Measurements from ENCODE around the gene CCNY.
"Not testable (repeated sequence)": the region's sequence is repeated elsewhere in the genome, so short reads cannot be mapped to it uniquely, and the experiment has no call there.

CCNY gene

DNA sequence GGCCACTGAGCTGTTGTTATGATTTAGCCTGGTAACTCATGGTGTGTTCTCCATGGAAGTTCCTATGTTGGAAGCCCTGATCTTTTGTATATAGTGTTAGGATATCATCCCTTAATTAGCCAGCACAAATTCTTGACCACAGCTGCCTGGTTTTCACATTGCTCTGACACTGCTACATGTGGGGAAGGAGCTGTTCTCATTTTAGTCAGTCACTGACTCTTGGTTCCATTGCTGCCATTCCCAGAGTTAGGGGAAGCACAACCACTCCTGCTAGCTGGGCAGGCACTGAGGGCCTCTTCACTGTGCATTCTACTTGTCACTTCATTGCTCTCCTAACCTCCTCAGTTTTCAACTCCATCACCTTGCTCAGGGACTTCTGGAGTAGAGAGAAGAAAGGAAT lies 170.4 kb downstream of the CCNY start:
- in situ Hi-C loops (cut with HindIII; ENCODE audit: low sequenced_read_pairs): no loop called here

DNA sequence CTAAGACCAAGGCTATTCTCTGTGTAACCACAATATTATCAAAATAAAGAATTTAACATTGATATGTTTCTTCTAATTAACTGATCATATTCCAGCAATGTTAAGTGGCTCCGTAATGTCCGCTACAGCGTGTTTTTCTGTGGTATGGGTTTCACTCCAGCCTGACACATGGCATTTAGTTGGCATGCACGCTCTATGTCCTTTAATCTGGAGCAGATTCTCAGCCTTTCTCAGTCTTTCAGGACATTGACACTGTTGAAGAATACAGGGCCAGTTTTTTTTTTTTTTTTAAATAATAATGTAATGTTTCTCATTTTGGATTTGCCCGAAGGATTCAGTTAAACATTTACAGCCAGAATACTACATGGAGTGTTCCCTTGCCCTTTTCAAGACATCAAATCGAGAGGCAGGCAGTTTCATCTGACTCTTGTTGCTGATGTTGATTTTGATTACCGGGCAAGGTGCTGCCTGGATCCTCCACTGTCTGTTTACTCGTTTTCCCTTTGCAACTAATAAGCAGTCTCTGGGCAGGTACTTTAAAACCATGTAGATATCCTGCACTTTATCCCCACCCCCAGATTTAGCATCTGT lies 171.3 kb downstream of the CCNY start:
- in situ Hi-C loops (cut with HindIII; ENCODE audit: low sequenced_read_pairs): no loop called here

DNA sequence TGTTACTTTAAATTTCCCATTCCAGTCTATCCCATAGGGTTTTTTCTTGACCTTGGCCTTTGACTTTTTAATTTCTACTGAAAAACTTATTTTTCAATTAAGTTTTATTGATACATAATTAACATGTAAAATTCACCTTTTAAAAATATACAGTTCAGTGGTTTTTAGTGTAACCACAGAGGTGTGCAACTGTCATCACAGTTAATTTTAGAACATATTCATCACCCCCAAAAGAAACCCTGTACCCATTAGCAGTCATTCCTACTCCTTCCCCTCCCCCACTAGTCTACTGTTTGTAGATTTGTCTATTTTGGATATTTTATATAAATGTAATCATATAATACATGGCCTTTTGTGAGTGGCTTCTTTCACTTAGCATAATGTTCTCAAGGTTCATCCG lies 172.3 kb downstream of the CCNY start:
- in situ Hi-C loops (cut with HindIII; ENCODE audit: low sequenced_read_pairs): no loop called here

DNA sequence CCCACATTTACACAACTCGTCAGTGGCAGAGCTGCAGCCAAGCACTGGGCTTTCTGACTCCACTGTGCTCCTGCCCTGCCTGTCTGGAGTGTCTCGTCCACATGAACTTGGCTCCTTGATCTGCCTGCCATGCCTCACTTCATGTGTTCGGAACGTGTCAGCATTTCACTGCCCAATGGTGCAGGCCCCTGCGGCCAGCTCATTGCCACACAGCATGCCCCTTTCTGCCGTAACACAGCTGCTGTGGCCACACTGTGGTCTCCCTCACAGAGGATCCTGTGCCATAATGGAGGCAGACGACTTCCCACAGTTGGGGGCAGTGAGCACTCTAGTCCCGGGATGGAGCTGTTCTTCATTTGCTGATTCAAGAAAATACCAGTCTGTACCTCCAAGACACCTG lies 174.6 kb downstream of the CCNY start:
- in situ Hi-C loops (cut with HindIII; ENCODE audit: low sequenced_read_pairs): loop anchor here (5.0 kb wide), 1 partner anchor 81 kb away; no protein-coding TSS in a partner anchor

DNA sequence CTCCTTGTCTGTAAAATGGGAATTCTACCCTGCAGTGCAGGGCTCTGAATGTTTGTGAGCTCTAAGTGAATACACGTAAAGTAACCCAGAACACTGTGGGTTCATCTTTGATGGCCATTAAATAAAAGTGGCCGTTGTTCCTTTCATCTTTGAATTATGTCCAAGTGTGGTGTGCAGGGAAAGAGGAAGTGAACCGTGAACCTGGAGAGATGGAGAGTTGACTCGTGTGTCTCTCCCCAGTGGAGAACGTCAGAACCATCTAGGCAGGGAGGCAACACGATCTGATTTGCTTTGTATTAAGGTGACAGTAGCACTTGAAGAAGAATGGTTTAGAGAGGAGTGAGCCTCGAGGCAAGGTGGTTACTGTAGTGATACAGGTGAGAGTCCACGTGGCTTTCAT lies 175.3 kb downstream of the CCNY start:
- in situ Hi-C loops (cut with HindIII; ENCODE audit: low sequenced_read_pairs): loop anchor here (5.0 kb wide), 1 partner anchor 81 kb away; no protein-coding TSS in a partner anchor

DNA sequence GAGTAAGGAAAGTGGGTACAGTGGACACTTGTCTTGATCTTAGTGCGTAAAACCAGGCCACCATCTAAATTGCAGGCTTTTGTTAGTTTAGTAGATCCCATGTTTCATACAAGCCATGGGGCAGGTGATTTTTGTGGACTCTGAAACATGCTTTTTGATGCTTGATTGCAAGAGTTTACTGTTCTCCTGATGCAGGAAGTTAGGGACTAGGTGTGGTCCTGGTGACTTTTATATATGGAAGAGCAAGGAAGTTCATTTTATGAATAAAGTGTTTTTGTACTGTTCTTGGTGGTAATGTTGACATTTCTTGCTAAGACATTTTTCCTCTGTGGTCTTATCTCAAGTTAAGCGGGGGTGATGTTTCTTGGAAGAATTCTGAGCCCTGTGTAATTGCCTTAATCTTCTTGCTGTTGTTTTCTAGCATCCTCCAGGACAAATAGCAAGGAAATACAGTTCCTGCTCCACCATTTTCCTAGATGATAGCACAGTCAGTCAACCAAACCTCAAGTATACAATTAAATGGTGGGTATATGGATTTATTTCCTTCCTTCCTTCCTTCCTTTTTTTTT lies 179.9 kb downstream of the CCNY start:
- in situ Hi-C loops (cut with HindIII; ENCODE audit: low sequenced_read_pairs): no loop called here

DNA sequence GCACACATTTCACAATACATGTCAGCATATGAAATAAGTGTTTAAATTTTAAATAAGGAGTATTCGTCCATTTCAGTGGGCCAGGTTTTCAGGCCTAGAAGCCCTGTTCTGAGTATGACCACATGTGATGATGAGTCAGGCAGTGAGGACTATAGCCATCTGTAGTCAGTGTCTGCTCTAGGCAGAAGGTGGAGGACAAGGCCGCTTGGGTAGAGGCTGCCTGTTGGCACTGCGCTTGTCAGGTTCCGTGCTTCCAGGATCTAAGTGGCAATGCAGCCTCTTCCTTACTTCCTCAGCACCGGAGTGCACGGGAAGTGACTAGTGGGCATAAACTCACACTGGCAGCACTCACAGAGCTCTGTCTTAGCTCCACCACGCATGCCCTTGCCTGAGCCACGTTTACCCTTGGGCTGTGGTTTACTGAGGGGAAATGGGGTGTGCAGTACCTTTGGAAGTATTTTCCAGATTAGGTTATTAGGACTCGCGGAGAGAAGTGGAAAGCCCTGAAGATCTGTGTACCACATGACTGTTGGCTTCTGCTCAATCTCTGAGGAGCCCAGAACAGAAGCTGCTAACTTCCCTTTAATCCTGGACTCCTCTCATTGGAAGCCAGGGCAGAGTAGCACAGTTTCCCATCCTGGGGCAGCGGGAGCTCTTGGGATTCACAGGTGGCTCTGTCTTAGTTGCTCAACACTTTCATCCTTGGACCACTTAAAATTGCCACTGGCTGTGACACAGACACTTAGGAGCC lies 181.3 kb downstream of the CCNY start:
- in situ Hi-C loops (cut with HindIII; ENCODE audit: low sequenced_read_pairs): no loop called here

DNA sequence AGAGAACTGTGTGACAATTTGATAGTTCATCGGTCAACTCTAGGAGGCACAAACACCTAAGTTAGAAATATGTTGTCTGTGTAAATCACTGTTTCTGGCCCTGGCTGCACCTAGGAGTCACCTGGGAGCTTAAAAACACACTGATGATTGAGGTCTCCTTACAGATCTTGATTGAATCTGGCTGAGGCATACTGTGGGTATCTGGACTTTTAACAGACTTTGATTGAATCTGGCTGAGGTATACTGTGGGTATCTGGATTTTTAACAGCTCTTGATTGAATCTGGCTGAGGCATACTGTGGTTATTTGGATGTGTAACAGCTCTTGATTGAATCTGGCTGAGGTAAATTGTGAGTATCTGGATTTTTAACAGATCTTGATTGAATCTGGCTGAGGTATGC lies 181.9 kb downstream of the CCNY start:
- in situ Hi-C loops (cut with HindIII; ENCODE audit: low sequenced_read_pairs): not testable (repeated sequence)

DNA sequence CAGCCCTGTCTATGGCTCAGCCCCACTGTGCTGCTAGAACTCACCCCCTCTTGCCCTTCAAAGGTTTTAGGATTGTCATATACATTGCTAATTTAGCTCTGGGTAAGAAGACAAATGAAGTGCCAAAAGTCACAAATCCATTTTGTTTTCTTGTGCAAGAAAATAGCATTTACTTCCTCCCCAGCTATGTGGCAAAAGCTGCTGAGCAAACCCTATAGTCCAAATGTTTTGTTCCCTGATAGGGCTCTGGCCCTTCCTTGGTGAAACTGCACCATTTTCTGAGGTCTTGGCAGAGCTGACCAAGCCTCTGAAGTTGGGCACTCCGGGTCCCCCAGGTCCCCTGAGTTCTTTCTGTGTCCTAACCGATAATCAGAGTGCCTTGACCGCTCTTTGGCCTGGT lies 184.7 kb downstream of the CCNY start:
- in situ Hi-C loops (cut with HindIII; ENCODE audit: low sequenced_read_pairs): no loop called here

DNA sequence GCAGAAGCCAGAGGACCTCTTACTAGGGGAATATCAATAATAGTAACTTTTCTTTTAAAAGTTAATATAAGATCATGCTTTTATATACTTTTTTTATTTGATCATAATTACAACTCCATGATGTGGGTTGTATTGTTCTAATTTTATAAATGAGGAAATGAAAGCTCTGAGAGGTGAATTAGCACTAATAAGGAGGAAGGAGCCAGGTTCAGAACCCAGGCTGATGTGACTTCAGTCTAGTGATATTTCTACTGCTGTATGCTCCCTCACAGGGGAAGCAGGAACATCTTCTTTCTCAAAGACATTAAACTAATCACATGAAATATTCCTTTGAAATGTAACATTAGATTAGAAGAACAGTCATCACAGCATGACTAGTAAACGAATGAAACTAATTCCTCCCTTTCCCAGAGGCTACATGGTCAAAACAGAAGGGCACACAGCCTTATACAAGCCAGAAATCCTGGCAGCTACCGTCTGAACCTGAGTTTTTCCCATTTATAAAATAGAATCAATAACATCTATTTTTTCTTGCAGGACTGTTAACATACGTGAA lies 187.4 kb downstream of the CCNY start:
- in situ Hi-C loops (cut with HindIII; ENCODE audit: low sequenced_read_pairs): no loop called here

DNA sequence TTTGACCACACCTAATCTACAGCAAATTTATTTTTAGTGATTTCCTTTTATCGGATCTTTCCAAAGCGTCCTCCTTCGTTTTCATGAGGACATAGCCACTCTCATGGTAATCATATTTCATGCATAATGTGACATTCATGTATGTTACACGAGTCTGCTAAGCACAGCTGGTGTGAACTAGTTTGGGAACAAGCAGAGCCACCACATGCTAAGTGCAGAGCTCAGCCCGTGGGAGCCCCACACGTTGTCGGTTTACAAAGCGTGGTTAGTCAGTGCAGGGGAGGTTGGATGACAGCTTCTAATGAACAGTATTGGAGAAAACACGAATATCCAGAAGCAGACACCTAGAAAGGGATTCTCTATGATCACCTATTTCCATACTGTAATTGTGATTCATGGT lies 190.4 kb downstream of the CCNY start:
- in situ Hi-C loops (cut with HindIII; ENCODE audit: low sequenced_read_pairs): no loop called here

DNA sequence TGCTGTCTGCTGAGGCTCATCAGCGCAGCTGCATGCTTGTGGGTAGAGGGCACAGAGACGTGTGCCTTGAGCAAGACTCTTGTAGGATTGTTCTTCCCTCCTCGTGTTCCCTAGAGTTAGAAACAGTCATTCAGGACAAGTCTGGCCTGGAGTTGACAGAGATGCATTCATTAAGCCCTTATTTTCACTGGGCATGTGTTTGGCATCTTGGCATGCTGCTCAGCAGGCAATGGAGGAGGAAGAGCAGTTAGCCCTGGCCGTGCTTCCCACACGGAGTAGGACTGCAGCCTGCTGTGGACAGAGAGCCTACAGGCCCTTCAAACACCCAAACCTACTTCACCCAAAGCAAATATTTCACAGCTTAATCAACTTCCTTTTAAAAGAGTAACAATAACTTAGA lies 195.8 kb downstream of the CCNY start:
- in situ Hi-C loops (cut with HindIII; ENCODE audit: low sequenced_read_pairs): no loop called here

DNA sequence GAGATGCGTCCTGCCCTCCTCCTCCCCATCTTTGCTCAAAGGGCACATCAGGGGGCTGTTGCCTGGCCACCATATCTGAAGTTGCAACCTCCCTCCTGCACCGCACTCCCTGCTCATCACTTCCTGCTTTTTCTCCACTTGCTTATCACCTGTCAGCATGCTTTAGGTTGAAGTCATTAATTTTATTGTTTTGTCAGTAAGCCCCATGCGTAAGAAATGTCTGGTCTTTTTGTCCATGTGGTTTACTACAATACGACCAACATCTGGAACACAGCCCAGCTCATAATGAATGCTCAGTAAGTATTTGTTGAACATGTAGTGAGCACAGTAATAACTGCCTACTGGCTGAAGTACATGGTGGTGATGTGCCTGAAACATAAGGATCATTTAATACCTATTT lies 197.3 kb downstream of the CCNY start:
- in situ Hi-C loops (cut with HindIII; ENCODE audit: low sequenced_read_pairs): no loop called here

DNA sequence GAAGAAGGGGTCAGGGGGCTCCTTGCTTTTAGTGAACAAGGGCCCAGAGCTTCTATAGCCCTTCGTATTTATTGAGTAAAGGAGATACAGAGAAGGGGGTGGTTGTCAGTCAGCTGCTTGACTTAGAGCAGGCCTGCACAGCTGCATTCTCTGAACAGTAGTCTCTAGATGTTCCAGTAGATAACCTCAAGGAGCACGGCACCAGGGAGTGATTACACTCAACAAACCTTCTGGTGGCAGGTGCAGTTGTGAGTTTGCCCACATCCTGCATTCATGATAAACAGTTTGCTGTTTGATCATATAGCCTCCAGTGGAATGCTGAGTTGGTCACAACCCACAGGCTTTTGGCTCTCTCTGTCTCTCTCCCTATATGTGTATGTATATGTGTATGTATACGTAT lies 198.8 kb downstream of the CCNY start:
- in situ Hi-C loops (cut with HindIII; ENCODE audit: low sequenced_read_pairs): no loop called here

DNA sequence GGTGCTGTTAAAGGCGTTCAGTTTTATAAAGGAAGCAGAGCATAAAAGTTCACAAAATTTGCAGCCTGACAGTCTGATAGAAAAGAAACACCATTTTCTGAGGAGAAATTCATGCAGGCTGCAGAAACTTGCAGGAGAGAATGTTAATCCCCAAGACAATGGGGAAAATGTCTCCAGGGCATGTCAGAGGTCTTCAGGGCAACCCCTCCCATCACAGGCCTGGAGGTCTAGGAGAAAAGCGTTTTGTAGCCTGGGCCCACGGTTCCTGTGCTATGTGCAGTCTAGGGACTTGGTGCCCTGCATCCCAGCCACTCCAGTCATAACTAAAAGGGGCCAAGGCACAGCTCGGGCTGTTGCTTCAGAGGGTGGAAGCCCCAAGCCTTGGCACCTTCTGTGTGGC lies 200.5 kb downstream of the CCNY start:
- in situ Hi-C loops (cut with HindIII; ENCODE audit: low sequenced_read_pairs): no loop called here

DNA sequence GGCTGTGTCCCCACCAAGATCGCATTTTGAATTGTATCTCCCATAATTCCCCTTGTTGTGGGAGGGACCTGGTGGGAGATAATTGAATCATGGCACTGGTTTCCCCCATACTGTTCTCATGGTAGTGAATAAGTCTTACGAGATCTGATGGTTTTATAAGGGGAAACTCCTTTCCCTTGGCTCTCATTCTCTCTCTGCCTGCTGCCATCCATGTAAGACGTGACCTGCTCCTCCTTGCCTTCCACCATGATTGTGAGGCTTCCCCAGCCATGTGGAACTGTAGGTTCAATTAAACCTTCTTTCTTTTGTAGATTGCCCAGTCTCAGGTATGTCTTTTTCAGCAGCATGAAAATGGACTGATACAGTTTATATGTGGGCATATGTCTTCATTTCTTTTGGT lies 201.6 kb downstream of the CCNY start:
- in situ Hi-C loops (cut with HindIII; ENCODE audit: low sequenced_read_pairs): not testable (repeated sequence)

DNA sequence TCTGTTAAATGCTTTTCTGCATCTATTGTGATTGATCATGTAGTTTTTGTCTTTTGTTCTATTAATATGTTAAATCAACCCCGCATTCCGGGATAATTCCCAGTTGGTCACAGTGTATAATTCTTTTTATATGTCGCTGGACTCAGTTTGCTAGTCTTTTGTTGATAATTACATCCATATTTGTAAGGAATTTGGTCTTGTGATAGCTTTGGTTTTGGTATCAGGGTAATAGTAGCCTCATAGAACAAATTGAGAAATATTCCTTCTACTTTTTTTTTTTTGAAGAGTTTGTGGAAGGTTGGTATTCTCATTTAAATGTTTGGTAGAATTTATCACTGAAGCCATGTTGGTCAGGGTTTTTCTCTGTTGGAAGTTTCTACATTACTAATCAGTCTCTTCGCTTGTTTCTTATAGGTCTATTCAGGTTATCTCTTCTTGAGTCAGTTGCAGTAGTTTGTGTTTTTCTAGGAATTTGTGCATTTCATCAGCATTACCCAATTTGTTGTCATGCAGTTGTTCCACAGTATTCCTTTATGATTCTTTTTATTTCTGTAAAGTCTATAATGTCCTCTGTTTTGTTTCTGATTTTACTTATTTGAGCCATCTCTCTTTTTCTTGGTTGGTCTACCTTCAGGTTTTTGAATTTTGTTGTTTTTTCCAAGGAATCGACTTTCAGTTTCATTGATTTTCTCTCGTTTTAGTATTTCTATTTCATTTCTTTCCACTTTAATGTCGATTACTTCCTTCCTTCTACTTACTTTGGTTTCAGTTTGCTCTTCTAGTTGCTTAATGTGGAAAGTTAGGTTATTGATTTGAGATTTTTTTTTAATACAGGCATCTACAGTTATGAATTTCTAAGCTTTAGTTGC lies 204.2 kb downstream of the CCNY start:
- in situ Hi-C loops (cut with HindIII; ENCODE audit: low sequenced_read_pairs): loop anchor here (5.0 kb wide), 1 partner anchor 58 kb away; no protein-coding TSS in a partner anchor

DNA sequence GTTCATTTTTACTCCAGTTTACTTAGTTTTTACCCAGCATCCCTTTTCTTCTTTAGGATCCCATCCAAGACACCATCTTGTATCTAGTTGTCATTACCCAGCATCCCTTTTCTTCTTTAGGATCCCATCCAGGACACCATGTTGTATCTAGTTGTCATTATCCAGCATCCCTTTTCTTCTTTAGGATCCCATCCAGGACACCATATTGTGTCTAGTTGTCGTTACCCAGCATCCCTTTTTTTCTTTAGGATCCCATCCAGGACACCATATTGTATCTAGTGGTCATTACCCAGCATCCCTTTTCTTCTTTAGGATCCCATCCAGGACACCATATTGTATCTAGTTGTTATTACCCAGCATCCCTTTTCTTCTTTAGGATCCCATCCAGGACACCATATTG lies 205.4 kb downstream of the CCNY start:
- in situ Hi-C loops (cut with HindIII; ENCODE audit: low sequenced_read_pairs): loop anchor here (5.0 kb wide), 1 partner anchor 59 kb away; no protein-coding TSS in a partner anchor

DNA sequence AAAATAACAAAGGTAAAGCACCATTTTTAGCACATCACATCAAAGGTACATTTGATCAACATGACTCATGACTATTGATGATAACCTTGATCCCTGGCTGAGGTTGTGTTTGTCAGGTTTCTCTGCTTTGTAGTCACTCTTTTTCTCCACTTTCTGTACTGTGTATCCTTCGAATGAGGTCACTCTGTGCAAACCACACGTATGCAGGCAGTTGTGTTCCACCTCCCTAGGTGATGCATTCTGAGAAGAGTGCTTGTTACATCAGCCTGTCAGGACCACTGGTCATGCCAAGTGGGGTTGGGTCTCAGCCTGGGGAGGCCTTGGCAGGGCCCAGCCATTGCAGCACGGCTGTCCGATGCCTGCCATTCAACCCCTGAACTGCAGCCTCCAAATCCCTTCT lies 206.0 kb downstream of the CCNY start:
- in situ Hi-C loops (cut with HindIII; ENCODE audit: low sequenced_read_pairs): loop anchor here (5.0 kb wide), 1 partner anchor 60 kb away; no protein-coding TSS in a partner anchor

DNA sequence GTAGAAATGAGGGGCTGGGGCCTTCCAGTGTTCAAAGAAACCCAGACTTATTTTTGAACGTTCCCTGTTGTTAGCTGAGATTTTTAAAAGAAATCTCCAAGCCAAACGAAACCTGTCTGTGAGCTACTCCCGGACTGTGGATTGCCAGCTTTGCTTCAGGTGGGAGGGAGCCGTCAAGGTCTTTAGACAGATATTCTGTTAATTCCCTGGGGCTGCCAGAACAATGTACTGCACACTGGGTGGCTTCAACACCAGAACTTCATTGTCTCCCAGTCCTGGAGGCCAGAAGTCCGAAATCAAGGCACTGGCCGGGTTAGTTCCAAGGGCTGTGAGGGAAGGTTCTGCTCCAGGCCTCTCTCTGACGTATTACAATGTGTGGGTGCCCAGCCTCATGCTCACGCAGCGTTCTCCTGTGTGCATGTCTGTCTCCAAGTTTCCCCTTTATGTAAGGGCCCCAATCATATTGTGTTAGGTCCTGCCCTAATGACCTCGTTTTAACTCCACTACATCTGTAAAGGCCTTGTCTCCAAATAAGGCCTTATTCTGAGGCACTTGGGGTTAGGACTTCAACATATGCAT lies 208.9 kb downstream of the CCNY start:
- in situ Hi-C loops (cut with HindIII; ENCODE audit: low sequenced_read_pairs): no loop called here
